Spinal cord (tissue), 10 donors: ENCODE results near the gene EPHB2. TPM values are rescaled to one million over a fixed set of nuclear protein-coding genes. Genes with fewer than 3 reads are reported as not detected.

ENCODE experiments used
- DNase-seq, 6 donors: peaks; one replicate each; pipeline versions ENCODE4 v3.0.0 to v3.0.0-alpha.2; 2013 to 2015; ENCODE audit warnings: low spot score in 6 of 6, low read depth in 4 of 6
- H3K27ac ChIP-seq: one replicate; pipeline ENCODE4 v1.5.1; 2013; ENCODE audit warnings: low read depth, low read length, control low read depth
- H3K27me3 ChIP-seq: one replicate; pipeline ENCODE4 v1.6.1; 2013; ENCODE audit warnings: low read length; ENCODE audit not compliant: control insufficient read depth, insufficient read depth
- H3K36me3 ChIP-seq: one replicate; pipeline ENCODE4 v1.6.1; 2013; ENCODE audit warnings: low read length; ENCODE audit not compliant: control insufficient read depth, insufficient read depth
- H3K4me1 ChIP-seq: one replicate; pipeline ENCODE4 v1.6.1; 2013; ENCODE audit warnings: low read length; ENCODE audit not compliant: control insufficient read depth, insufficient read depth
- H3K4me3 ChIP-seq: one replicate; pipeline ENCODE4 v1.5.1; 2013; ENCODE audit warnings: low read depth, low read length, control low read depth
- H3K9me3 ChIP-seq: one replicate; pipeline ENCODE4 v1.6.1; 2013; ENCODE audit warnings: low read length; ENCODE audit not compliant: control insufficient read depth, insufficient read depth
- WGBS: methylation state at CpG from one replicate; pipeline ENCODE4 v1.1.5; 2013; ENCODE audit warnings: missing lambda C conversion rate; ENCODE audit not compliant: insufficient coverage; 5-methylcytosine and 5-hydroxymethylcytosine counted together
- polyA plus RNA-seq, 2 donors: library from polyadenylated mRNA; unstranded; fragments of 120-200 nt; gene quantifications; one replicate each; pipeline ENCODE4 v1.2.1, GENCODE V29; 2013; ENCODE audit not compliant: insufficient read length in 2 of 2
- total RNA-seq, 2 donors: library from RNA; depleted of rRNA in 1 of 2; stranded (reverse); fragments of 120-200 nt in 1 of 2; fragments of >200 nt in 1 of 2; gene quantifications; one replicate each; pipeline versions ENCODE4 v1.2.3 to v1.2.4, GENCODE V29; 2013 to 2014
- donor health status: healthy.

The EPHB2 gene
- total and polyA plus RNA-seq, 4 donors: 22.2 to 44.4 (median 33.3) TPM

DNA sequence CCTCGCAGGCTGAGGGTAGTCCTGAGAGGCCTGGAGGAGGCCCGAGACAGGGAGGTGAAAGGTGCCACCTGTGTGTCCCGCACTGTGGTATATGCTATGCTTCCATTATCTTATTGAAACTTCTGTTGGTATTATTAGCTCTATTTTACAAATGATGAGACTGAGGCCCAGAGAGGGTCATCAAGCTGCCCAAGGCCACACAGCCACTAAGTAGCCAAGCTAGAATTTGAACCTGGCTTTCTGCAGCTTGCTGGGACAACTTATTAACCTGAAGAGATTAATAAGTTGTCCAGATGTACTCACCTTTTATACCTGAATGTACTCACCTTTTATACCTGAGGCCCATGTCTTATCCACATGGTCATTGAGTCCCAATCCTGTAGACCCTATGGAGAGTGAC lies 83.0 kb downstream of the EPHB2 start:
- H3K36me3 ChIP-seq: peaks cover 15% of the 10 kb centered on the region
- WGBS: no CpG with 5 or more reads among the region's 3 CpGs
- no peak for DNase-seq

DNA sequence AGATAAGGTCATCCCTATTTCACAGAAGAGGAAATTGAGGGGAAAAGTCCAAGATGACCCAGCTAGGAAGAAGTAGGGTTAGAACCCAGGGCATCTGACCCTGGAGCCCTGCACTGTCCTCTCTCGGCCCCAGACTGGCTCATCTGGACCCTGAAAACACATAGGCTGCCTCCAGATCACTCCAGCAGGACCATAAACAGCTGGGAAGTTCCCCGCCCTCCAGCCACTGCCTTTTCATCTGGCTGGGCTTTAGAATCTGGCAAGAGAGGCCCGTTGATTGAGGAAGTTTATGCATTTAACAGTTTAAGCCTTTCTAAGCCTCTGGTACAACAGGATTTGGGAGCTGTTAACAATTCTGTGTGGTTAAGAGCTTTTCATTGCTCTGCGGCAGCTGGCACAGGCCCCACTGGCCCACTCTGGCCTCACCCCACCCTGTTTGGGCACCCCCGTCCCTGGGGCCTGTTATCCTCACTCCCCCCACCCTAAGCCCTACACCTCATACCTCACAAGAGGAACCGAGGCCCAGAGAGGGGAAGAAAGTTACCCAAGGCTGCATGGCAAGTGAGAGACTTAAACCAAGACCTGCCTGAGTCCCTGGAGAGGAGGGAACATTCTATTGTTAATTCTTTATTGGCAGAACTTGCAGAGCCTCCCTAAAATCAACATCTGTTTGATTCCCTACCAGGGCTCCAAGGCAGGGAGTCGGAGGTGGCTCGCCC lies 84.2 kb downstream of the EPHB2 start:
- no peak for DNase-seq
- Histone ChIP-seq H3K9me3 (no peaks in the 10 kb centered on the region), H3K27me3 (no peaks in the 10 kb centered on the region), H3K36me3 (peaks cover 15% of the 10 kb centered on the region), H3K27ac (no peak overlapping the region), H3K4me1 (peaks cover 63% of the 10 kb centered on the region), H3K4me3 (no peak overlapping the region)
- WGBS: 55% methylated on average over 2 of the region's 8 CpGs

More for the DNA sequence above, 83.0 kb downstream of the EPHB2 start:
- peaks cover 58% of the 10 kb centered on the region for H3K4me1 ChIP-seq
- no peaks in the 10 kb centered on the region for H3K27me3 ChIP-seq
- H3K4me3 ChIP-seq: no peak overlapping the region
- H3K27ac ChIP-seq: no peak overlapping the region
- no peaks in the 10 kb centered on the region for H3K9me3 ChIP-seq

- Histone ChIP-seq H3K27me3 (no peaks in the 10 kb centered on the region), H3K4me3 (no peak overlapping the region), H3K36me3 (peaks cover 15% of the 10 kb centered on the region), H3K9me3 (no peaks in the 10 kb centered on the region), H3K27ac (no peak overlapping the region), H3K4me1 (peaks cover 65% of the 10 kb centered on the region)
- no peak for DNase-seq
- WGBS: no CpG with 5 or more reads among the region's 4 CpGs
These were observed 84.7 kb downstream of the EPHB2 start for GRCh38 chr1:22795366-22795714.

GRCh38 chr1:22796642-22797041 lies 86.0 kb downstream of the EPHB2 start:
- WGBS: 88% methylated on average over 3 of the region's 4 CpGs
- no peaks in the 10 kb centered on the region for H3K27me3 ChIP-seq
- H3K4me1 ChIP-seq: peaks cover 71% of the 10 kb centered on the region
- DNase-seq: no peak
- H3K36me3 ChIP-seq: peaks cover 15% of the 10 kb centered on the region
- no peaks in the 10 kb centered on the region for H3K9me3 ChIP-seq
- no peak overlapping the region for H3K27ac ChIP-seq
- no peak overlapping the region for H3K4me3 ChIP-seq

DNA sequence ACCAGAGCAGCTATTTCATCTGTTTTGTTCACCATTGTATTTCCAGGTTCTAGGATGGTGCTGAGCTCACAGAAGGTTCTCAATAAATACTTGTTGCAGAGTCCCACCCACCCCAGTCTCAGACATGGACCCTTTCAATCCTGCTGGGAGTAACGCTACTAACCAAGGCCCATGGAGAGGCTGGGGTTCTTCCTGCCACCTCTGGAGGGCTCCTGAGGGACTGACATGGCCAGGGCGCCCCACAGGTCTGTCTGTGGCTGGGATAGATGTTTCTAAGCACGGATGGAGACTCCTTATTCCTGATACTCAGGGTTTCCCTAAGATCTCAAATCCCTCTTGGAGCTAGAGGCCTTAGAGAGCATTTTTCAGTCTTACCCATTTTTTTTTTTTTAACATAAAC lies 87.4 kb downstream of the EPHB2 start:
- DNase-seq: no peak
- H3K4me1 ChIP-seq: peaks cover 80% of the 10 kb centered on the region
- H3K27me3 ChIP-seq: no peaks in the 10 kb centered on the region
- no peaks in the 10 kb centered on the region for H3K9me3 ChIP-seq
- peaks cover 14% of the 10 kb centered on the region for H3K36me3 ChIP-seq
- H3K27ac ChIP-seq: no peak overlapping the region
- no CpG with 5 or more reads among the region's 3 CpGs for WGBS
- H3K4me3 ChIP-seq: no peak overlapping the region

- peak overlapping the region; percentile 80 for H3K27ac ChIP-seq
- DNase-seq: peak in 3 of 6 donors; percentile 43 to 91 (median 67)
- no peaks in the 10 kb centered on the region for H3K27me3 ChIP-seq
- H3K36me3 ChIP-seq: peaks cover 20% of the 10 kb centered on the region
- no peak overlapping the region for H3K4me3 ChIP-seq
- 42% methylated on average over 16 of the region's 16 CpGs for WGBS
- H3K9me3 ChIP-seq: no peaks in the 10 kb centered on the region
- peaks cover 83% of the 10 kb centered on the region for H3K4me1 ChIP-seq
These were observed 89.3 kb downstream of the EPHB2 start for GRCh38 chr1:22799971-22800370.

GRCh38 chr1:22800629-22801028 lies 90.0 kb downstream of the EPHB2 start:
- DNase-seq: peak in 1 of 6 donors; percentile 53
- peak overlapping the region; percentile 80 for H3K27ac ChIP-seq
- H3K9me3 ChIP-seq: no peaks in the 10 kb centered on the region
- peaks cover 86% of the 10 kb centered on the region for H3K4me1 ChIP-seq
- H3K27me3 ChIP-seq: no peaks in the 10 kb centered on the region
- WGBS: 66% methylated on average over 4 of the region's 8 CpGs
- no peak overlapping the region for H3K4me3 ChIP-seq
- peaks cover 23% of the 10 kb centered on the region for H3K36me3 ChIP-seq

DNA sequence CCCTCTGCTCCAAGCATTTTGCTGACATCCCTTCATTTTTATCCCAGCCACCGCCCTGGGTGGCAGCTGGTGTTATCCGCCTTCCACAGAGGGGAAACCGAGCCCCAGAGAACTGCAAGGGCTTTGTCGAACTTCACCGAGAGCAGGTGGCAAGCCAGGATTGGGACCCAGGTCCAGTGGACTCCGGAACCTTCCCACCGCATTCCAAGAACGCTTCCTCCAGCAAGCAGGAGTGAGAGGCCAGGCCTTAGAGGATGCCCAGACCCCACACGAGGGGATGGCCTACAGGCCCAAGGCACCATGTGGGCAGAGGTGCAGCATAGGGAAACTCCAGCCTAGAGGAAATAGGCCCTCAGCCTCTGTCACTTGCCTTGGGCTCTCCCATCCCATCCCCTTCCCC lies 90.7 kb downstream of the EPHB2 start:
- Histone ChIP-seq H3K36me3 (peaks cover 17% of the 10 kb centered on the region), H3K9me3 (no peaks in the 10 kb centered on the region), H3K4me1 (peaks cover 86% of the 10 kb centered on the region), H3K4me3 (no peak overlapping the region), H3K27ac (peak overlapping the region; percentile 80), H3K27me3 (no peaks in the 10 kb centered on the region)
- 73% methylated on average over 9 of the region's 9 CpGs for WGBS
- no peak for DNase-seq

DNA sequence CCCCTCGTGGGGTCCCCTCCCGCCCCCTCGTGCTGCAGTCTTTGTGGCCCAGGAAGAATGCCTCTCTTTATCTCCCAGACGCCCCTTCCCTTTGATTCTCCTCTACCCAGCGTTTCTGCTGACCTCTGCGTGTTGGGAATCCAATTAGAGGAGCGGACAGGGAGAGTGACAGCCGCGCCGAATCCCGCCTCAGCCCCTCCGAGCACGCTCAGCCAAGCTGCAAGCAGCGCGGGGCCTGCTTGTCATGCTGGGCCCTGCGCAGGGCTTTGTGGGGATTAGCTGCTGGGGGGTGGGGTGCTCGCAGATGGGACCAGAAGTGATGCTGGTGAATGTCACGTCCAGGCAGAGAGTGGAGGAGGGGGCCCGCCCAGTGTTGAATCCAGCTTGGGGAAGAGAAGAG lies 91.1 kb downstream of the EPHB2 start:
- 29% methylated on average over 14 of the region's 19 CpGs for WGBS
- peaks cover 87% of the 10 kb centered on the region for H3K4me1 ChIP-seq
- H3K9me3 ChIP-seq: no peaks in the 10 kb centered on the region
- DNase-seq: peak in 4 of 6 donors; percentile 43 to 92 (median 70)
- peak overlapping the region; percentile 80 for H3K27ac ChIP-seq
- peaks cover 16% of the 10 kb centered on the region for H3K36me3 ChIP-seq
- no peaks in the 10 kb centered on the region for H3K27me3 ChIP-seq
- H3K4me3 ChIP-seq: no peak overlapping the region

- no peaks in the 10 kb centered on the region for H3K9me3 ChIP-seq
- no peak overlapping the region for H3K4me3 ChIP-seq
- peaks cover 15% of the 10 kb centered on the region for H3K36me3 ChIP-seq
- peaks cover 94% of the 10 kb centered on the region for H3K4me1 ChIP-seq
- 80% methylated on average over 1 of the region's 5 CpGs for WGBS
- no peaks in the 10 kb centered on the region for H3K27me3 ChIP-seq
- no peak overlapping the region for H3K27ac ChIP-seq
- DNase-seq: no peak
These were observed 93.2 kb downstream of the EPHB2 start for GRCh38 chr1:22803833-22804232.
